AG10803 (cell line): Measurements from ENCODE around the gene PKHD1.

Source experiments
- DNase-seq: peaks from one replicate; pipeline ENCODE4 v3.0.0; 2010; ENCODE audit warnings: low read depth
- H3K4me3 ChIP-seq: 2 replicates; pipeline ENCODE4 v1.5.1; 2011; ENCODE audit warnings: mild to moderate bottlenecking, low read length, control low read depth
- TF ChIP-seq, protein P1 (sequence below): conservative IDR thresholded peaks from 2 replicates; pipeline ENCODE4 v1.5.1; 2011; ENCODE audit warnings: mild to moderate bottlenecking, low read length, control low read depth, inconsistent platforms

The PKHD1 gene, protein sequence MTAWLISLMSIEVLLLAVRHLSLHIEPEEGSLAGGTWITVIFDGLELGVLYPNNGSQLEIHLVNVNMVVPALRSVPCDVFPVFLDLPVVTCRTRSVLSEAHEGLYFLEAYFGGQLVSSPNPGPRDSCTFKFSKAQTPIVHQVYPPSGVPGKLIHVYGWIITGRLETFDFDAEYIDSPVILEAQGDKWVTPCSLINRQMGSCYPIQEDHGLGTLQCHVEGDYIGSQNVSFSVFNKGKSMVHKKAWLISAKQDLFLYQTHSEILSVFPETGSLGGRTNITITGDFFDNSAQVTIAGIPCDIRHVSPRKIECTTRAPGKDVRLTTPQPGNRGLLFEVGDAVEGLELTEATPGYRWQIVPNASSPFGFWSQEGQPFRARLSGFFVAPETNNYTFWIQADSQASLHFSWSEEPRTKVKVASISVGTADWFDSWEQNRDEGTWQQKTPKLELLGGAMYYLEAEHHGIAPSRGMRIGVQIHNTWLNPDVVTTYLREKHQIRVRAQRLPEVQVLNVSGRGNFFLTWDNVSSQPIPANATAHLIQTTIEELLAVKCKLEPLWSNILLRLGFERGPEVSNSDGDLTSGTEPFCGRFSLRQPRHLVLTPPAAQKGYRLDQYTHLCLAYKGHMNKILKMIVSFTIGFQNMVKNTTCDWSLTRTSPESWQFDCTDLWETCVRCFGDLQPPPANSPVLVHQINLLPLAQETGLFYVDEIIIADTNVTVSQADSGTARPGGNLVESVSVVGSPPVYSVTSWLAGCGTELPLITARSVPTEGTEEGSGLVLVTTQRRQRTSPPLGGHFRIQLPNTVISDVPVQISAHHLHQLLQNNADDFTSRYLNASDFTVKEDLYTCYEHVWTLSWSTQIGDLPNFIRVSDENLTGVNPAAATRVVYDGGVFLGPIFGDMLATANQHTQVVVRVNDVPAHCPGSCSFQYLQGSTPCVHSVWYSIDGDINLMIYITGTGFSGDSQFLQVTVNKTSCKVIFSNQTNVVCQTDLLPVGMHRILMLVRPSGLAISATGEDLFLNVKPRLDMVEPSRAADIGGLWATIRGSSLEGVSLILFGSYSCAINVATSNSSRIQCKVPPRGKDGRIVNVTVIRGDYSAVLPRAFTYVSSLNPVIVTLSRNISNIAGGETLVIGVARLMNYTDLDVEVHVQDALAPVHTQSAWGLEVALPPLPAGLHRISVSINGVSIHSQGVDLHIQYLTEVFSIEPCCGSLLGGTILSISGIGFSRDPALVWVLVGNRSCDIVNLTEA (N-terminal part only)

DNA sequence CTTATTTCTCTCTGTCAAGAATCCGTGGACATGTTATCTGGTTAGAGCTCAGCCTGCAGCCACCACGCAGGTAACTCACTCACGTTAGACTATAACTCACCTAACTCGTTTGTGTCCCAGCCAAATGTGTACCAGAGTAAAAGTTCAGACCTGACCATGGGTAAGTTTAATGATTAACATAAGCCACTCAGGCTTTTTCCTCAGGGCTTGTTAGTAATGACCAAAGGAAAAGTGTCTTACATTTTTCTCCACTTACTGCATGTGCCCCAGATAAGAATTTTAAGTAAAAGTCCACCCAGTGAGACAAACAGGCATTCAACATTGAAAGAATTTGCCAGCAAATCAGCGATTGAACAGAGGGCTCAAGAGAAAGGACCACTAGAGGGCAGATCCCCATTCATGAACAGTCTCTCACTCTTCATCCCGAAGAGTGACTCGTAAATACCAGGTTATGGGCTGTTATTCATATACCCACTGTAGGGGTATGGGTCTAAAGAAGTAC, at the start of gene PKHD1:
PKHD1 (minus strand) TSS at position 116 of the 502 bp plus-strand sequence. CDS start 2,680 bp downstream, outside the sequence.
- peak; percentile 16 for DNase-seq
- no peak within 1 kb of the TSS for H3K4me3 ChIP-seq
- TF ChIP-seq, protein P1, sequence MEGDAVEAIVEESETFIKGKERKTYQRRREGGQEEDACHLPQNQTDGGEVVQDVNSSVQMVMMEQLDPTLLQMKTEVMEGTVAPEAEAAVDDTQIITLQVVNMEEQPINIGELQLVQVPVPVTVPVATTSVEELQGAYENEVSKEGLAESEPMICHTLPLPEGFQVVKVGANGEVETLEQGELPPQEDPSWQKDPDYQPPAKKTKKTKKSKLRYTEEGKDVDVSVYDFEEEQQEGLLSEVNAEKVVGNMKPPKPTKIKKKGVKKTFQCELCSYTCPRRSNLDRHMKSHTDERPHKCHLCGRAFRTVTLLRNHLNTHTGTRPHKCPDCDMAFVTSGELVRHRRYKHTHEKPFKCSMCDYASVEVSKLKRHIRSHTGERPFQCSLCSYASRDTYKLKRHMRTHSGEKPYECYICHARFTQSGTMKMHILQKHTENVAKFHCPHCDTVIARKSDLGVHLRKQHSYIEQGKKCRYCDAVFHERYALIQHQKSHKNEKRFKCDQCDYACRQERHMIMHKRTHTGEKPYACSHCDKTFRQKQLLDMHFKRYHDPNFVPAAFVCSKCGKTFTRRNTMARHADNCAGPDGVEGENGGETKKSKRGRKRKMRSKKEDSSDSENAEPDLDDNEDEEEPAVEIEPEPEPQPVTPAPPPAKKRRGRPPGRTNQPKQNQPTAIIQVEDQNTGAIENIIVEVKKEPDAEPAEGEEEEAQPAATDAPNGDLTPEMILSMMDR, result peak; percentile 54

DNA sequence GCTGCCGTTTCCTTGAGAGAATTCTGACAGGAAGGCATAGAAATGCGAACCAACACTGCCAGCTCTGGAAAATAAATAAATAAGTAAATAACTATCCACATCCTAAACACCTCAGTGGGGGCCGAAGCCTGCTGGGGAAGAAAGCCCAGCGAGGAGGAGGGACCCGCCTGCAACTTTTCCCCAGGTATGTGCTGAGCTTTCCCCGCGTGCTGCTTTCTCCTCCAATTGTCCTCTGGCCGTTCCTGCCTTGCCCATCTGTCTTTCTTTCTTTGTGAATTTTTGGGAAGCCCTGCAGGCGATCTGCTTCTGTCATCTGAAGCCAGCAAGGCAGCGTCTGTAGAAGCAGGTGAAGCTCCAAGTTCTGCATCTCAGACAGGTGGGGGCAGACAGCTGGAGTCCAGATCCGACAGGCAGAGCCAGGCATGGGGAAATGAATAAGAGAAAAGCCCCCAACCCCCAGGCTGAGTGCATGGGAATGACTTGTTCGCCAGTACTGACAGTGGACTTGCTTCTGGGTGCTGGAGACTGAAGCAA, 49.6 kb upstream of the PKHD1 start:
- TF ChIP-seq, protein P1, result no peak
- no peak for DNase-seq
- no peak overlapping the region for H3K4me3 ChIP-seq

DNA sequence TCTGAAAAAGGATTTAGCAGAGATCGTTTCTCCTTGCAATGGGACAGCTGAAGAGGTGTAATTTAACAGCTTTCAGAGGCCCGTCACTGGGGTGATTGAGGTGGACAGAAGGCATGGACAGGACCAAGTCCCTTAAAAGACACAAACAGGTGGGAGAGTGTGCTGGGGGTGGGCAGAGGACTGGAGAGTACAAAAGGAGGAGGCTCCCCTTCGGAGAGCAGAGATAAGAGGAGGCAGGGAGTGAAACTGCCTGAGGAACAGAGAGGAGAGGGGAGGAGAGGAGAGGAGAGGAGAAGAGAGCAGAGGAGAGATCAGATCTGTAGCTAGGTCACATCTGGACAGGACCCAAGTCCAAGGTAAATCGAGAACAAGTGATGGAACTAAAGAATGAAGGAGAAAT, 48.6 kb upstream of the PKHD1 start:
- no peak overlapping the region for H3K4me3 ChIP-seq
- DNase-seq, result no peak
- TF ChIP-seq, protein P1, result no peak

DNA sequence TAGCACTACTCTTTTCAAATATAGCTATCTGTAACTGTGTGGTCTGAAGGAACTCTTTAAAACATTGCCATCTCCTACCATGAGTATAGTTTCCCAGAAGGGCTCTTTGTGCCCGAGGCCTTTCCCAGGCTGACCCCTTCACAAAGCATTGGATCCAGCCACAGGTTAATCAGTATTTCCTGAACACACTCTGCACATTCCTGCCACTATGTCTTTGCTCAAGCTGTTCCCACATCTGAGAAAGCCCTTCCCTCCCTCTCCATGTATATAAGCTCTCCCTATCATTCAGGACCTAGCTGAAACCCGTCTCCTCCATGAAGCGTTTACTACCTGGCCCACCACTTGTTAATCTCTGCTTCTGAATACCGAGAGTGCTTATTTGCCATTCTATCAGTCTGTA, 47.8 kb upstream of the PKHD1 start:
- TF ChIP-seq, protein P1, result no peak
- no peak overlapping the region for H3K4me3 ChIP-seq
- DNase-seq, result no peak

DNA sequence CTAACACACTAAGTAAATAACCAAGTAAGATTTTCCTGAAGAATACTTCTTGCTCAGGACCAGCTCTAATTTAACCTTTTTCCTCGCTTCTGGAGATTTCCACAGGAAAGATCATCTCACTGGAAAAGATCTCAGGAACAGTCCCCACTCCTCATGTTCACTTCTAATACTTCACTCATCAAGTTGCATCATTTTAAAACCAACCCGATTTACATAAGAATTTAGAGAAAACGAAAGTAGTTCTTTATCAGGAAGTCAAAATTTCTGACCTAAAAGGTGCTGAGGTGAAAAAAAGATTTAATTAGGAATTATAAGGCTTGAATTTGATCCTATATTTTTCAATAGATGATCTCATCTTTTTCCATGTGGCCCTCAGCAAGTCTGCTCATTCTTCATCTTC, 46.6 kb upstream of the PKHD1 start:
- TF ChIP-seq, protein P1, result no peak
- H3K4me3 ChIP-seq, result no peak overlapping the region
- DNase-seq, result no peak

DNA sequence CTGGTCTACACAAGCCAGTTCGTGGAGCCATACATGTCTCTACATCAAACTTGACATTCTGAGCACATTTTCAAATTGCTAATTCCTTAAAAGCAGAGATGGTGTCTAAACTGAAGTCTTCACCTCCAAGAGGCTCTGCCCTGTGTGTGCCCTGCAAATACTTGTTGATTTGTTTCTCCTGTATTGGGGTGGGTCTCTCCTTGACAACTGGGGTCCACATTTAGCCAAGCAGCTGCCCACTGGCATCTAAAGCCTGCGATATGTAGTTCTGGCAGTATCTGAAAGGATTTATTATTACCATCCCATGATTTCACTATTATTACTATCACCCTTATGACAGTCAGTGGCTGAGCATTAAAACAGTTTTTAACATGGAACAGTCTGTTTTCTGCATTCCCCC, 45.9 kb upstream of the PKHD1 start:
- no peak overlapping the region for H3K4me3 ChIP-seq
- TF ChIP-seq, protein P1, result no peak
- DNase-seq, result no peak
